HepG2 (cell line): Measurements from ENCODE around the gene TOMM22. TPM values are rescaled to one million over a fixed set of nuclear protein-coding genes. Genes with fewer than 3 reads are reported as not detected.

Experiments
- CREBL2 ChIP-seq: sonication (generic); formaldehyde crosslinking; IDR thresholded peaks from 2 replicates; pipeline ENCODE4 v1.8.1; 2023; ENCODE audit warnings: missing genetic modification reagents, mild to moderate bottlenecking, borderline replicate concordance
- HOMEZ ChIP-seq: IDR thresholded peaks from 2 replicates; pipeline ENCODE4 v1.6.1; 2016; ENCODE audit warnings: low read depth
- HOXD1 ChIP-seq: sonication (generic); formaldehyde crosslinking; IDR thresholded peaks from 2 replicates; pipeline ENCODE4 v1.5.0; 2020; ENCODE audit warnings: missing genetic modification reagents
- KAT8 ChIP-seq: IDR thresholded peaks from 2 replicates; pipeline ENCODE4 v1.6.1; 2016; ENCODE audit warnings: missing genetic modification reagents, missing compliant biosample characterization
- ONECUT2 ChIP-seq: sonication (generic); formaldehyde crosslinking; IDR thresholded peaks from 2 replicates; pipeline ENCODE4 v1.4.0; 2020; ENCODE audit warnings: missing genetic modification reagents
- SMARCC2 ChIP-seq: fragments of 450-650 bp; IDR thresholded peaks from 2 replicates; pipeline ENCODE4 v1.6.1; 2017; ENCODE audit warnings: antibody characterized with exemption, mild to moderate bottlenecking
- SRY ChIP-seq: sonication (generic); formaldehyde crosslinking; IDR thresholded peaks from 2 replicates; pipeline ENCODE4 v1.8.0; 2022; ENCODE audit warnings: mild to moderate bottlenecking, missing genetic modification reagents
- ZBTB10 ChIP-seq: sonication (generic); formaldehyde crosslinking; IDR thresholded peaks from 2 replicates; pipeline ENCODE4 v1.4.0; 2020; ENCODE audit warnings: missing genetic modification reagents, borderline replicate concordance
- ZBTB7A ChIP-seq: sonication (generic); formaldehyde crosslinking; IDR thresholded peaks from 2 replicates; pipeline ENCODE4 v1.8.0; 2022; ENCODE audit warnings: mild to moderate bottlenecking, missing genetic modification reagents
- ZIK1 ChIP-seq: sonication (generic); formaldehyde crosslinking; IDR thresholded peaks from 2 replicates; pipeline ENCODE4 v1.5.0; 2020; ENCODE audit warnings: mild to moderate bottlenecking, low read depth, missing genetic modification reagents, borderline replicate concordance
- ZNF737 ChIP-seq: sonication (generic); formaldehyde crosslinking; IDR thresholded peaks from 2 replicates; pipeline ENCODE4 v1.5.0; 2020; ENCODE audit warnings: missing genetic modification reagents, mild to moderate bottlenecking, borderline replicate concordance
- ZNF792 ChIP-seq: IDR thresholded peaks from 2 replicates; pipeline ENCODE4 v1.6.1; 2016
- polyA plus RNA-seq, 8 experiments: library from polyadenylated mRNA; depleted of rRNA in 3 of 8; stranded (reverse) in 7 of 8; unstranded in 1 of 8; fragments of >200 nt; fragmentation: Illumina TruSeq in 4 of 8; extraction: Trizol in 4 of 8; gene quantifications; 2 replicates each; pipeline versions ENCODE4 v1.2.1 to v1.2.3, GENCODE V29; 2011 to 2016; ENCODE audit warnings: low read depth in 4 of 8, missing spikeins in 1 of 8, mixed read lengths in 1 of 8; ENCODE audit not compliant: insufficient read depth in 1 of 8
- total RNA-seq, 5 experiments: library from RNA; depleted of rRNA; stranded (reverse); fragments of >200 nt; fragmentation: Illumina TruSeq; extraction: Trizol; gene quantifications; 2 replicates each; pipeline ENCODE4 v1.2.3, GENCODE V29; 2016; ENCODE audit warnings: low read depth in 1 of 5
- TF ChIP-seq, protein P1 (sequence below), 2 experiments: sonication (generic) in 1 of 2; formaldehyde crosslinking in 1 of 2; IDR thresholded peaks; 2 replicates each; pipeline versions ENCODE4 v1.6.1 to v1.9.0; 2014 to 2022; ENCODE audit warnings: antibody characterized with exemption in 1 of 2, borderline replicate concordance in 1 of 2, inconsistent platforms in 1 of 2, low read depth in 1 of 2, missing genetic modification reagents in 1 of 2
- TF ChIP-seq, protein P2 (sequence below): sonication (generic); formaldehyde crosslinking; IDR thresholded peaks from 2 replicates; pipeline ENCODE4 v1.5.1; 2020; ENCODE audit warnings: mild to moderate bottlenecking, missing genetic modification reagents, moderate library complexity
- TF ChIP-seq, protein P3 (sequence below): sonication (generic); formaldehyde crosslinking; IDR thresholded peaks from 2 replicates; pipeline ENCODE4 v1.4.0; 2020; ENCODE audit warnings: low read depth, mild to moderate bottlenecking, missing genetic modification reagents

The TOMM22 gene
- total and polyA plus RNA-seq, 2 of the 13 experiments (the other 11 are each of a cell fraction or from before 2014, with no cell fraction given): 46.9 to 118 TPM

GRCh38 chr22:38705235-38706100 is 23.7 kb downstream of the TOMM22 start, which contains the start of gene GTPBP1 (continued):
- TF ChIP-seq, protein P1, sequence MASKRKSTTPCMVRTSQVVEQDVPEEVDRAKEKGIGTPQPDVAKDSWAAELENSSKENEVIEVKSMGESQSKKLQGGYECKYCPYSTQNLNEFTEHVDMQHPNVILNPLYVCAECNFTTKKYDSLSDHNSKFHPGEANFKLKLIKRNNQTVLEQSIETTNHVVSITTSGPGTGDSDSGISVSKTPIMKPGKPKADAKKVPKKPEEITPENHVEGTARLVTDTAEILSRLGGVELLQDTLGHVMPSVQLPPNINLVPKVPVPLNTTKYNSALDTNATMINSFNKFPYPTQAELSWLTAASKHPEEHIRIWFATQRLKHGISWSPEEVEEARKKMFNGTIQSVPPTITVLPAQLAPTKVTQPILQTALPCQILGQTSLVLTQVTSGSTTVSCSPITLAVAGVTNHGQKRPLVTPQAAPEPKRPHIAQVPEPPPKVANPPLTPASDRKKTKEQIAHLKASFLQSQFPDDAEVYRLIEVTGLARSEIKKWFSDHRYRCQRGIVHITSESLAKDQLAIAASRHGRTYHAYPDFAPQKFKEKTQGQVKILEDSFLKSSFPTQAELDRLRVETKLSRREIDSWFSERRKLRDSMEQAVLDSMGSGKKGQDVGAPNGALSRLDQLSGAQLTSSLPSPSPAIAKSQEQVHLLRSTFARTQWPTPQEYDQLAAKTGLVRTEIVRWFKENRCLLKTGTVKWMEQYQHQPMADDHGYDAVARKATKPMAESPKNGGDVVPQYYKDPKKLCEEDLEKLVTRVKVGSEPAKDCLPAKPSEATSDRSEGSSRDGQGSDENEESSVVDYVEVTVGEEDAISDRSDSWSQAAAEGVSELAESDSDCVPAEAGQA (IDR thresholded peaks at IDR 0.05; ENCODE audit: low read depth): peak; percentile 64; the same call in 1 of the 2 replicates
- TF ChIP-seq, protein P1 (CRISPR knock-in tag; IDR thresholded peaks at IDR 0.05; ENCODE audit: borderline replicate concordance): no peak
- TF ChIP-seq, protein P2, sequence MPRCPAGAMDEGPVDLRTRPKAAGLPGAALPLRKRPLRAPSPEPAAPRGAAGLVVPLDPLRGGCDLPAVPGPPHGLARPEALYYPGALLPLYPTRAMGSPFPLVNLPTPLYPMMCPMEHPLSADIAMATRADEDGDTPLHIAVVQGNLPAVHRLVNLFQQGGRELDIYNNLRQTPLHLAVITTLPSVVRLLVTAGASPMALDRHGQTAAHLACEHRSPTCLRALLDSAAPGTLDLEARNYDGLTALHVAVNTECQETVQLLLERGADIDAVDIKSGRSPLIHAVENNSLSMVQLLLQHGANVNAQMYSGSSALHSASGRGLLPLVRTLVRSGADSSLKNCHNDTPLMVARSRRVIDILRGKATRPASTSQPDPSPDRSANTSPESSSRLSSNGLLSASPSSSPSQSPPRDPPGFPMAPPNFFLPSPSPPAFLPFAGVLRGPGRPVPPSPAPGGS: no peak
- no peak for TF ChIP-seq ZBTB10 (CRISPR knock-in tag)
- no peak for TF ChIP-seq SMARCC2
- no peak for TF ChIP-seq ZBTB7A (CRISPR knock-in tag)
- TF ChIP-seq HOXD1 (CRISPR knock-in tag): no peak
- peak; percentile 32; the same call in 1 of the 2 replicates for TF ChIP-seq KAT8 (CRISPR knock-in tag)
- TF ChIP-seq ZIK1 (CRISPR knock-in tag): no peak
- TF ChIP-seq SRY (CRISPR knock-in tag): no peak; the same call in 1 of the 2 replicates
- TF ChIP-seq CREBL2 (CRISPR knock-in tag): no peak
- no peak for TF ChIP-seq ONECUT2 (CRISPR knock-in tag)
- TF ChIP-seq ZNF737: no peak
- TF ChIP-seq HOMEZ: no peak
- peak; percentile 97 for TF ChIP-seq ZNF792 (CRISPR knock-in tag)
- TF ChIP-seq, protein P3, sequence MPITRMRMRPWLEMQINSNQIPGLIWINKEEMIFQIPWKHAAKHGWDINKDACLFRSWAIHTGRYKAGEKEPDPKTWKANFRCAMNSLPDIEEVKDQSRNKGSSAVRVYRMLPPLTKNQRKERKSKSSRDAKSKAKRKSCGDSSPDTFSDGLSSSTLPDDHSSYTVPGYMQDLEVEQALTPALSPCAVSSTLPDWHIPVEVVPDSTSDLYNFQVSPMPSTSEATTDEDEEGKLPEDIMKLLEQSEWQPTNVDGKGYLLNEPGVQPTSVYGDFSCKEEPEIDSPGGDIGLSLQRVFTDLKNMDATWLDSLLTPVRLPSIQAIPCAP (CRISPR knock-in tag): no peak
